GM12878 (cell line): ENCODE data around the gene DAB2IP. TPM values are rescaled to one million over a fixed set of nuclear protein-coding genes. Genes with fewer than 3 reads are reported as not detected.

Source experiments
- ATAC-seq: fragments of 200-7000 bp; cut with Tn5 transposase; 3 replicates; pipeline ENCODE4 v1.9.1; 2020; ENCODE audit warnings: mild to moderate bottlenecking, moderate library complexity
- BruUV-seq: library from RNA; stranded (reverse); fragments of 400-500 nt; replicated peaks from 2 replicates; lab custom pipeline; 2021; lab: Mats Ljungman, UMichigan
- CTCF ChIA-PET: fragments of 300-600 bp; sonication (Branson Sonifier 250); formaldehyde crosslinking; extraction: SDS; loops from one replicate; lab custom pipeline; 2021; ENCODE audit warnings: inconsistent platforms; lab: Yijun Ruan, JAX
- POLR2A ChIA-PET: fragments of 350-600 bp; formaldehyde crosslinking; extraction: SDS; loops from one replicate; lab custom pipeline; 2021; ENCODE audit warnings: inconsistent platforms; lab: Charles Lee
- RAD21 ChIA-PET: fragments of 300-600 bp; sonication (Branson Sonifier 250); formaldehyde crosslinking; loops from one replicate; lab custom pipeline; 2023; ENCODE audit warnings: antibody characterized with exemption; ENCODE audit not compliant: unreplicated experiment; lab: Charles Lee
- SMC1A ChIA-PET: fragments of 300-600 bp; sonication (Branson Sonifier 250); formaldehyde crosslinking; loops from one replicate; lab custom pipeline; 2023; ENCODE audit not compliant: unreplicated experiment, uncharacterized antibody; lab: Charles Lee
- DNase-seq: peaks from one replicate; pipeline ENCODE4 v3.0.0-alpha.2; 2011; ENCODE audit warnings: low read depth, low spot score
- FAIRE-seq: peaks from 3 replicates; lab custom pipeline; 2011; peaks lifted over from hg19 to GRCh38; lab: Jason Lieb, UNC
- H2AFZ ChIP-seq: 2 replicates; pipeline ENCODE4 v1.6.0; 2011; ENCODE audit warnings: low read depth, low read length, control low read depth; ENCODE audit not compliant: control insufficient read depth
- H3K27ac ChIP-seq: 2 replicates; pipeline ENCODE4 v1.5.1; 2011; ENCODE audit warnings: control low read depth; ENCODE audit not compliant: control insufficient read depth, insufficient read depth
- H3K27me3 ChIP-seq, 2 experiments: replicated peaks in 1 of 2; 2 replicates each; pipeline versions ENCODE4 v1.6.0 to v1.6.1; 2011; ENCODE audit warnings: low read length in 1 of 2; ENCODE audit not compliant: control insufficient read depth in 2 of 2, insufficient read depth in 2 of 2
- H3K36me3 ChIP-seq, 2 experiments: 2 replicates each; pipeline ENCODE4 v1.5.1; 2011; ENCODE audit warnings: low read length in 1 of 2; ENCODE audit not compliant: control insufficient read depth in 2 of 2, insufficient read depth in 2 of 2
- H3K4me1 ChIP-seq: 2 replicates; pipeline ENCODE4 v1.6.1; 2011; ENCODE audit warnings: mild to moderate bottlenecking, low read length, moderate library complexity, mixed read lengths; ENCODE audit not compliant: control insufficient read depth, insufficient read depth
- H3K4me2 ChIP-seq: 2 replicates; pipeline ENCODE4 v1.6.0; 2011; ENCODE audit warnings: control low read depth; ENCODE audit not compliant: control insufficient read depth, insufficient read depth
- H3K4me3 ChIP-seq: fragments of 200-600 bp; sonication (generic); 2 replicates; pipeline ENCODE4 v1.5.1; 2016
- H3K79me2 ChIP-seq: 2 replicates; pipeline ENCODE4 v1.6.0; 2011; ENCODE audit warnings: low read length; ENCODE audit not compliant: control insufficient read depth, insufficient read depth
- H3K9ac ChIP-seq: 2 replicates; pipeline ENCODE4 v1.8.0; 2011; ENCODE audit warnings: low read length, control low read depth, mixed read lengths; ENCODE audit not compliant: control insufficient read depth, insufficient read depth
- H3K9me3 ChIP-seq: replicated peaks from 3 replicates; pipeline ENCODE4 v1.5.1; 2011; ENCODE audit warnings: mild to moderate bottlenecking, low read length; ENCODE audit not compliant: control insufficient read depth, insufficient read depth
- H4K20me1 ChIP-seq: 2 replicates; pipeline ENCODE4 v1.6.0; 2011; ENCODE audit not compliant: control insufficient read depth, insufficient read depth
- ETV6 ChIP-seq, 2 experiments: fragments of 450-650 bp in 1 of 2; IDR thresholded peaks in 1 of 2; conservative IDR thresholded peaks in 1 of 2; 2 replicates each; pipeline ENCODE4 v1.6.1; 2014; ENCODE audit warnings: antibody characterized with exemption in 1 of 2, borderline replicate concordance in 1 of 2, low read depth in 1 of 2, mild to moderate bottlenecking in 1 of 2, moderate library complexity in 1 of 2
- EZH2 ChIP-seq: IDR thresholded peaks from 2 replicates; pipeline ENCODE4 v1.6.1; 2012; ENCODE audit warnings: low read depth, mild to moderate bottlenecking, control low read depth, inconsistent platforms, low read length, borderline replicate concordance; ENCODE audit not compliant: control insufficient read depth
- FOS ChIP-seq: IDR thresholded peaks from 3 replicates; pipeline ENCODE4 v1.6.1; 2011; ENCODE audit warnings: borderline replicate concordance; ENCODE audit not compliant: insufficient read length; ENCODE audit errors: extremely low read depth
- MTA2 ChIP-seq: fragments of 450-650 bp; IDR thresholded peaks from 2 replicates; pipeline ENCODE4 v1.6.1; 2016; ENCODE audit warnings: low read depth, mild to moderate bottlenecking, moderate library complexity
- MYB ChIP-seq: fragments of 150-350 bp; IDR thresholded peaks from 2 replicates; pipeline ENCODE4 v1.6.1; 2014; ENCODE audit warnings: mild to moderate bottlenecking, low read depth, low read length, borderline replicate concordance
- NFIC ChIP-seq: IDR thresholded peaks from 2 replicates; pipeline ENCODE4 v1.6.1; 2012; ENCODE audit warnings: low read depth, mild to moderate bottlenecking, inconsistent platforms, low read length, moderate library complexity
- NFXL1 ChIP-seq: fragments of 450-650 bp; IDR thresholded peaks from 2 replicates; pipeline ENCODE4 v1.6.1; 2017; ENCODE audit warnings: antibody characterized with exemption, mild to moderate bottlenecking, borderline replicate concordance
- NFYB ChIP-seq: IDR thresholded peaks from 2 replicates; pipeline ENCODE4 v1.6.1; 2011; ENCODE audit warnings: low read depth, mild to moderate bottlenecking, low read length, improper control_type of control experiment, moderate library complexity; ENCODE audit not compliant: insufficient read depth
- NR2C1 ChIP-seq: fragments of 450-650 bp; IDR thresholded peaks from 2 replicates; pipeline ENCODE4 v1.6.1; 2017; ENCODE audit warnings: antibody characterized with exemption, mild to moderate bottlenecking, moderate library complexity
- POLR2AphosphoS5 ChIP-seq: IDR thresholded peaks from 2 replicates; pipeline ENCODE4 v1.6.1; 2011; ENCODE audit warnings: mild to moderate bottlenecking, low read length, inconsistent platforms
- RFX5 ChIP-seq: IDR thresholded peaks from 2 replicates; pipeline ENCODE4 v1.6.1; 2011; ENCODE audit warnings: low read depth, low read length, improper control_type of control experiment
- STAT1 ChIP-seq: fragments of 450-650 bp; conservative IDR thresholded peaks from 2 replicates; pipeline ENCODE4 v1.6.1; 2014; ENCODE audit warnings: antibody characterized with exemption, mild to moderate bottlenecking
- TARDBP ChIP-seq: IDR thresholded peaks from 2 replicates; pipeline ENCODE4 v1.6.1; 2016; ENCODE audit warnings: borderline replicate concordance
- ZNF217 ChIP-seq: fragments of 450-650 bp; IDR thresholded peaks from 2 replicates; pipeline ENCODE4 v1.6.1; 2017; ENCODE audit warnings: antibody characterized with exemption, mild to moderate bottlenecking
- WGBS: methylation state at CpG from one replicate; pipeline ENCODE4 v1.1.6; 2016; ENCODE audit warnings: low lambda C conversion rate; ENCODE audit not compliant: insufficient replicate concordance, insufficient coverage; ENCODE audit errors: missing lambda C conversion rate; 5-methylcytosine and 5-hydroxymethylcytosine counted together
- in situ Hi-C: fragments of 300-500 bp; cut with MboI; formaldehyde crosslinking; loops from 9 replicates; pipeline ENCODE4 v1.14.3; 2018; ENCODE audit warnings: mixed read lengths
- intact Hi-C: fragments of 100-400 bp; cut with micrococcal nuclease; formaldehyde crosslinking; loops from one replicate; pipeline ENCODE4 v1.14.2; 2022; ENCODE audit not compliant: unreplicated experiment
- polyA plus RNA-seq, 11 experiments: library from polyadenylated mRNA; depleted of rRNA in 4 of 11; unstranded in 6 of 11; stranded (reverse) in 5 of 11; fragments of >200 nt; fragmentation: Nextera tagmentation in 4 of 11; fragmentation: Illumina TruSeq in 1 of 11; extraction: Ambion mirVana in 4 of 11; extraction: Trizol in 1 of 11; gene quantifications; 1 replicate in 1 of 11; 2 replicates in 10 of 11; pipeline versions ENCODE4 v1.2.1 to v1.2.3, GENCODE V29; 2011 to 2016; ENCODE audit warnings: inconsistent platforms in 2 of 11, missing spikeins in 2 of 11, low read depth in 1 of 11
- total RNA-seq, 4 experiments: library from RNA; depleted of rRNA in 3 of 4; stranded (reverse); fragments of >200 nt in 3 of 4; fragmentation: Illumina TruSeq in 1 of 4; extraction: Trizol in 1 of 4; gene quantifications; 2 replicates each; pipeline versions ENCODE4 v1.2.1 to v1.2.3, GENCODE V29; 2013 to 2021
- TF ChIP-seq, protein P1 (sequence below): IDR thresholded peaks from 2 replicates; pipeline ENCODE4 v1.6.1; 2012; ENCODE audit warnings: low read length, inconsistent platforms
- TF ChIP-seq, protein P2 (sequence below): IDR thresholded peaks from 2 replicates; pipeline ENCODE4 v1.6.1; 2011; ENCODE audit warnings: borderline replicate concordance, low read depth, mild to moderate bottlenecking, moderate library complexity, mixed read lengths, low read length; ENCODE audit not compliant: insufficient read depth; ENCODE audit errors: extremely low read length
- TF ChIP-seq, protein P3 (sequence below): fragments of 450-650 bp; IDR thresholded peaks from 2 replicates; pipeline ENCODE4 v1.6.1; 2017; ENCODE audit warnings: borderline replicate concordance
- TF ChIP-seq, protein P4 (sequence below): IDR thresholded peaks from 2 replicates; pipeline ENCODE4 v1.6.1; 2012; ENCODE audit warnings: low read depth, low read length, improper control_type of control experiment

The DAB2IP gene
- total and polyA plus RNA-seq, 10 of the 15 experiments (the other 5 are each of a cell fraction or from before 2014, with no cell fraction given) = 0.03 to 0.38 (median 0.14) TPM; not detected in 6

DNA sequence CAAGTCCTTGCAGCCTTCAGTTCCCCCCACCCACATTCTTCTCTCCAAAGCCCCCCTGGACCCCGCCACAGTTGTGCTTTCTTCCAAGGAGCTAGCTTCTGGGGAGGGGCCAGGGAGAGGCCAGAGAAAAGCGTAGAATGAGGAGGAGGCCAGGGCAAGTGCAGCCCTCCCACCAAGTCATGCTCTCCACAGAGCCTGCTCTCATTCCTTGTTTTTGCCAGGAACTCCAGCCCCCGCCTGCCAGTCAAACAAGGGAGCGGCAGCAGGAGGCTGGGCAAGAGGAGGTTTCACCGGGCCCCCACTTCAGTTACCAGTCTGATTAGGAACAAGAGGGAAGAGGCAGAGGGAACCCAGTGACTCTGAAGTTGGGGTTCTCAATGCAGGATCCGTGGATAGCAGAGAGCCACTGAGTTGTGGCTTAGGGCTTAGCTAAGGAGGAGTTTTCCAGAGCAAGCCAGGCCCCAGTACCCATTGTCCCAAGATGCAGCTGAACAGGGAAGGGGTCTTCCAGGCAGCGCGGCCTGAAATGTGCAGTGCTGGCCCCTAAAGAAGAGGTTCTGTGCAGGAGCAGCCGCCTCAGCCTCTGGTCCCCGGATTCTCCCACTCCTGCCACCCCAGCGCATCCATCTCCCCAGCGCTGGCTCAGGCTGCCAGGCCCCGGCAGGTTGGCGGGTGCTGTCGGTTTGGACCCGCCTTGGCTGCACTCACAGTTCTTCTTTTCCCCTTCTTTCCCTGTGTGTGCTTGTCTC lies 120.6 kb downstream of the DAB2IP start (continued):
- TF ChIP-seq ETV6 (conservative IDR thresholded peaks at IDR 0.05 in 1 of 2, IDR thresholded peaks at IDR 0.05 in 1 of 2; ENCODE audit: borderline replicate concordance in 1 of 2, low read depth in 1 of 2) = no peak
- TF ChIP-seq, protein P1, sequence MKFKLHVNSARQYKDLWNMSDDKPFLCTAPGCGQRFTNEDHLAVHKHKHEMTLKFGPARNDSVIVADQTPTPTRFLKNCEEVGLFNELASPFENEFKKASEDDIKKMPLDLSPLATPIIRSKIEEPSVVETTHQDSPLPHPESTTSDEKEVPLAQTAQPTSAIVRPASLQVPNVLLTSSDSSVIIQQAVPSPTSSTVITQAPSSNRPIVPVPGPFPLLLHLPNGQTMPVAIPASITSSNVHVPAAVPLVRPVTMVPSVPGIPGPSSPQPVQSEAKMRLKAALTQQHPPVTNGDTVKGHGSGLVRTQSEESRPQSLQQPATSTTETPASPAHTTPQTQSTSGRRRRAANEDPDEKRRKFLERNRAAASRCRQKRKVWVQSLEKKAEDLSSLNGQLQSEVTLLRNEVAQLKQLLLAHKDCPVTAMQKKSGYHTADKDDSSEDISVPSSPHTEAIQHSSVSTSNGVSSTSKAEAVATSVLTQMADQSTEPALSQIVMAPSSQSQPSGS = no peak
- TF ChIP-seq MYB = no peak
- TF ChIP-seq RFX5 = no peak

DNA sequence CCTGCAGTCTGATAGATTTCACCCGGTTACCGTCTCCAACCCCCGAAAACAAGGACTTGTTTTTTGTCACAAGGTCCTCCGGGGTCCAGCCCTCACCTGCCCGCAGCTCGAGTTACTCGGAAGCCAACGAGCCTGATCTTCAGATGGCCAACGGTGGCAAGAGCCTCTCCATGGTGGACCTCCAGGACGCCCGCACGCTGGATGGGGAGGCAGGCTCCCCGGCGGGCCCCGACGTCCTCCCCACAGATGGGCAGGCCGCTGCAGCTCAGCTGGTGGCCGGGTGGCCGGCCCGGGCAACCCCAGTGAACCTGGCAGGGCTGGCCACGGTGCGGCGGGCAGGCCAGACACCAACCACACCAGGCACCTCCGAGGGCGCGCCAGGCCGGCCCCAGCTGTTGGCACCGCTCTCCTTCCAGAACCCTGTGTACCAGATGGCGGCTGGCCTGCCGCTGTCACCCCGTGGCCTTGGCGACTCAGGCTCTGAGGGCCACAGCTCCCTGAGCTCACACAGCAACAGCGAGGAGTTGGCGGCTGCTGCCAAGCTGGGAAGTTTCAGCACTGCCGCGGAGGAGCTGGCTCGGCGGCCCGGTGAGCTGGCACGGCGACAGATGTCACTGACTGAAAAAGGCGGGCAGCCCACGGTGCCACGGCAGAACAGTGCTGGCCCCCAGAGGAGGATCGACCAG lies 121.3 kb downstream of the DAB2IP start:
- no peak for ATAC-seq
- in situ Hi-C loops (no loop called here), intact Hi-C loops (no loop called here)
- H2AFZ ChIP-seq = no peak overlapping the region
- no peaks in the 10 kb centered on the region for H4K20me1 ChIP-seq
- CTCF ChIA-PET = no interaction called here
- SMC1A ChIA-PET = no interaction called here
- 64% methylated on average over 45 of the region's 45 CpGs for WGBS
- H3K4me2 ChIP-seq = no peak overlapping the region
- H3K36me3 ChIP-seq = no peaks in the 10 kb centered on the region
- no peak for DNase-seq
- H3K9me3 ChIP-seq = no peaks in the 10 kb centered on the region
- no peak for FAIRE-seq
- H3K79me2 ChIP-seq = no peaks in the 10 kb centered on the region
- no peak overlapping the region for H3K4me3 ChIP-seq
- POLR2A ChIA-PET = no interaction called here
- RAD21 ChIA-PET = no interaction called here
- no peak overlapping the region for H3K27ac ChIP-seq
- BruUV-seq = no TSS peak
- peaks cover 0 to 2% of the 10 kb centered on the region in 2 experiments; a peak in 1 of 4 replicates for H3K27me3 ChIP-seq
- no peaks in the 10 kb centered on the region for H3K4me1 ChIP-seq
- no peak overlapping the region for H3K9ac ChIP-seq
- TF ChIP-seq, protein P2, sequence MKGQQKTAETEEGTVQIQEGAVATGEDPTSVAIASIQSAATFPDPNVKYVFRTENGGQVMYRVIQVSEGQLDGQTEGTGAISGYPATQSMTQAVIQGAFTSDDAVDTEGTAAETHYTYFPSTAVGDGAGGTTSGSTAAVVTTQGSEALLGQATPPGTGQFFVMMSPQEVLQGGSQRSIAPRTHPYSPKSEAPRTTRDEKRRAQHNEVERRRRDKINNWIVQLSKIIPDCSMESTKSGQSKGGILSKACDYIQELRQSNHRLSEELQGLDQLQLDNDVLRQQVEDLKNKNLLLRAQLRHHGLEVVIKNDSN = no peak
- no peak for TF ChIP-seq NFYB
- TF ChIP-seq, protein P3, sequence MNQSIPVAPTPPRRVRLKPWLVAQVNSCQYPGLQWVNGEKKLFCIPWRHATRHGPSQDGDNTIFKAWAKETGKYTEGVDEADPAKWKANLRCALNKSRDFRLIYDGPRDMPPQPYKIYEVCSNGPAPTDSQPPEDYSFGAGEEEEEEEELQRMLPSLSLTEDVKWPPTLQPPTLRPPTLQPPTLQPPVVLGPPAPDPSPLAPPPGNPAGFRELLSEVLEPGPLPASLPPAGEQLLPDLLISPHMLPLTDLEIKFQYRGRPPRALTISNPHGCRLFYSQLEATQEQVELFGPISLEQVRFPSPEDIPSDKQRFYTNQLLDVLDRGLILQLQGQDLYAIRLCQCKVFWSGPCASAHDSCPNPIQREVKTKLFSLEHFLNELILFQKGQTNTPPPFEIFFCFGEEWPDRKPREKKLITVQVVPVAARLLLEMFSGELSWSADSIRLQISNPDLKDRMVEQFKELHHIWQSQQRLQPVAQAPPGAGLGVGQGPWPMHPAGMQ = no peak
- TF ChIP-seq FOS = no peak
- no peak for TF ChIP-seq TARDBP
- TF ChIP-seq ZNF217 = no peak
- no peak for TF ChIP-seq MTA2
- TF ChIP-seq POLR2AphosphoS5 = no peak
- no peak for TF ChIP-seq NFXL1
- no peak for TF ChIP-seq EZH2
- TF ChIP-seq, protein P4, sequence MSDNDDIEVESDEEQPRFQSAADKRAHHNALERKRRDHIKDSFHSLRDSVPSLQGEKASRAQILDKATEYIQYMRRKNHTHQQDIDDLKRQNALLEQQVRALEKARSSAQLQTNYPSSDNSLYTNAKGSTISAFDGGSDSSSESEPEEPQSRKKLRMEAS = no peak
- TF ChIP-seq NFIC = no peak
- no peak for TF ChIP-seq STAT1
- TF ChIP-seq NR2C1 = no peak
